DND-41 (cell line): ENCODE results near the gene NOC3L.

Experiments
- ATAC-seq: fragments of 200-7000 bp; cut with Tn5 transposase; 3 replicates; pipeline ENCODE4 v1.9.1; 2021; ENCODE audit warnings: low read depth; ENCODE audit not compliant: insufficient read depth
- DNase-seq: peaks from one replicate; pipeline ENCODE4 v3.0.0-alpha.2; 2020
- H2AFZ ChIP-seq: 2 replicates; pipeline ENCODE4 v1.6.0; 2012; ENCODE audit warnings: low read depth, low read length
- H3K27ac ChIP-seq: 2 replicates; pipeline ENCODE4 v1.5.1; 2012; ENCODE audit warnings: low read length, inconsistent platforms
- H3K27me3 ChIP-seq: fragments of 200-600 bp; sonication (generic); 2 replicates; pipeline ENCODE4 v1.6.0; 2012; ENCODE audit warnings: low read length, mild to moderate bottlenecking, inconsistent platforms; ENCODE audit not compliant: insufficient read depth, poor library complexity
- H3K36me3 ChIP-seq: 2 replicates; pipeline ENCODE4 v1.5.1; 2012; ENCODE audit warnings: low read length, inconsistent platforms; ENCODE audit not compliant: insufficient read depth
- H3K4me1 ChIP-seq: 2 replicates; pipeline ENCODE4 v1.5.1; 2012; ENCODE audit warnings: mild to moderate bottlenecking, low read length; ENCODE audit not compliant: insufficient read depth
- H3K4me2 ChIP-seq: 2 replicates; pipeline ENCODE4 v1.6.0; 2012; ENCODE audit warnings: mild to moderate bottlenecking, moderate library complexity, low read length, inconsistent platforms; ENCODE audit not compliant: insufficient read depth
- H3K4me3 ChIP-seq, 2 experiments: fragments of 200-600 bp in 1 of 2; shearing (Covaris generic) in 1 of 2; 2 replicates each; pipeline ENCODE4 v1.5.1; 2012 to 2016; ENCODE audit warnings: inconsistent platforms in 2 of 2, low read length in 2 of 2, mild to moderate bottlenecking in 2 of 2, low read depth in 1 of 2, moderate library complexity in 1 of 2
- H3K79me2 ChIP-seq: 2 replicates; pipeline ENCODE4 v1.6.0; 2012; ENCODE audit warnings: low read length, inconsistent platforms; ENCODE audit not compliant: insufficient read depth
- H3K9ac ChIP-seq: 2 replicates; pipeline ENCODE4 v1.6.0; 2012; ENCODE audit warnings: low read depth, mild to moderate bottlenecking, inconsistent platforms, low read length, moderate library complexity
- H3K9me3 ChIP-seq: 2 replicates; pipeline ENCODE4 v1.5.1; 2012; ENCODE audit warnings: low read length, moderate library complexity, mild to moderate bottlenecking, inconsistent platforms; ENCODE audit not compliant: insufficient read depth, severe bottlenecking
- H4K20me1 ChIP-seq: 2 replicates; pipeline ENCODE4 v1.6.0; 2012; ENCODE audit warnings: low read length; ENCODE audit not compliant: insufficient read depth
- EZH2 ChIP-seq: IDR thresholded peaks from 3 replicates; pipeline ENCODE4 v1.6.1; 2012; ENCODE audit warnings: borderline replicate concordance, low read depth, mild to moderate bottlenecking, moderate library complexity, low read length, inconsistent platforms; ENCODE audit not compliant: severe bottlenecking
- TF ChIP-seq, protein P1 (sequence below): IDR thresholded peaks from 2 replicates; pipeline ENCODE4 v1.5.1; 2012; ENCODE audit warnings: borderline replicate concordance, low read length, moderate library complexity, mild to moderate bottlenecking; ENCODE audit not compliant: poor library complexity, severe bottlenecking; ENCODE audit errors: extremely low read depth

Gene NOC3L

GRCh38 chr10:94409021-94409657 lies 46.4 kb upstream of the NOC3L start:
- ATAC-seq, result no peak
- DNase-seq, result no peak
- no peaks in the 10 kb centered on the region for H3K4me1 ChIP-seq

DNA sequence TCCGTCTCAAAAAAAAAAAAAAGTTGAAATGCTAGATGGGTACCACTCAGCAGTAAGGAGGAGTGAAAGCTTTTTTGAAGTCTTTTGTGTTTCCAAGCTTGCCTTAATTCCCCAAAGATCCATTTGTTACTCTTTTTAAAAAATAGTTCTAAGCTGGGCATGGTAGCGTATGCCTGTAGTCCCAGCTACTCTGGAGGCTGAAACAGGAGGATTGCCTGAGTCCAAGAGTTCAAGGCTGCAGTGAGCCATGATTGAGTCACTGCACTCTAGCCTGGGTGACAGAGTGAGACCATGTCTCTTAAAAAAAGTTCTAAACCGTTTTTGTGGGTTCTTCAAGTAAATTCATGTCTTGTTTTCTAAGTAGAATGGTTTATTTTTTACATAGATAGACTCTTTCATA lies 44.9 kb upstream of the NOC3L start:
- H3K4me2 ChIP-seq, result no peak overlapping the region

More at GRCh38 chr10:94409021-94409657, 46.4 kb upstream of the NOC3L start:
- Histone ChIP-seq H3K36me3 (no peaks in the 10 kb centered on the region), H3K9ac (no peak overlapping the region), H3K4me2 (no peak overlapping the region), H3K4me3 (no peak overlapping the region), H3K27me3 (peaks cover 12% of the 10 kb centered on the region), H3K9me3 (no peaks in the 10 kb centered on the region), H2AFZ (no peak overlapping the region), H3K79me2 (no peaks in the 10 kb centered on the region), H3K27ac (no peak overlapping the region), H4K20me1 (no peaks in the 10 kb centered on the region)
- TF ChIP-seq EZH2, result no peak
- TF ChIP-seq, protein P1, sequence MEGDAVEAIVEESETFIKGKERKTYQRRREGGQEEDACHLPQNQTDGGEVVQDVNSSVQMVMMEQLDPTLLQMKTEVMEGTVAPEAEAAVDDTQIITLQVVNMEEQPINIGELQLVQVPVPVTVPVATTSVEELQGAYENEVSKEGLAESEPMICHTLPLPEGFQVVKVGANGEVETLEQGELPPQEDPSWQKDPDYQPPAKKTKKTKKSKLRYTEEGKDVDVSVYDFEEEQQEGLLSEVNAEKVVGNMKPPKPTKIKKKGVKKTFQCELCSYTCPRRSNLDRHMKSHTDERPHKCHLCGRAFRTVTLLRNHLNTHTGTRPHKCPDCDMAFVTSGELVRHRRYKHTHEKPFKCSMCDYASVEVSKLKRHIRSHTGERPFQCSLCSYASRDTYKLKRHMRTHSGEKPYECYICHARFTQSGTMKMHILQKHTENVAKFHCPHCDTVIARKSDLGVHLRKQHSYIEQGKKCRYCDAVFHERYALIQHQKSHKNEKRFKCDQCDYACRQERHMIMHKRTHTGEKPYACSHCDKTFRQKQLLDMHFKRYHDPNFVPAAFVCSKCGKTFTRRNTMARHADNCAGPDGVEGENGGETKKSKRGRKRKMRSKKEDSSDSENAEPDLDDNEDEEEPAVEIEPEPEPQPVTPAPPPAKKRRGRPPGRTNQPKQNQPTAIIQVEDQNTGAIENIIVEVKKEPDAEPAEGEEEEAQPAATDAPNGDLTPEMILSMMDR, result no peak

GRCh38 chr10:94405406-94405805 lies 42.7 kb upstream of the NOC3L start:
- TF ChIP-seq EZH2, result no peak
- TF ChIP-seq, protein P1, result no peak
- H3K9ac ChIP-seq, result no peak overlapping the region
- no peak for ATAC-seq
- peaks cover 3% of the 10 kb centered on the region for H3K9me3 ChIP-seq
- H3K27me3 ChIP-seq, result peaks cover 10% of the 10 kb centered on the region
- no peak overlapping the region for H3K4me2 ChIP-seq
- no peak overlapping the region for H3K4me3 ChIP-seq
- H3K4me1 ChIP-seq, result no peaks in the 10 kb centered on the region
- H3K36me3 ChIP-seq, result no peaks in the 10 kb centered on the region
- no peaks in the 10 kb centered on the region for H3K79me2 ChIP-seq
- H4K20me1 ChIP-seq, result no peaks in the 10 kb centered on the region
- H2AFZ ChIP-seq, result no peak overlapping the region
- H3K27ac ChIP-seq, result no peak overlapping the region
- no peak for DNase-seq

More for the DNA sequence above, 44.9 kb upstream of the NOC3L start:
- no peak for ATAC-seq
- Histone ChIP-seq H3K9me3 (peaks cover 1% of the 10 kb centered on the region), H3K79me2 (no peaks in the 10 kb centered on the region), H2AFZ (no peak overlapping the region), H3K9ac (no peak overlapping the region), H4K20me1 (no peaks in the 10 kb centered on the region), H3K27ac (no peak overlapping the region), H3K4me1 (no peaks in the 10 kb centered on the region), H3K36me3 (no peaks in the 10 kb centered on the region), H3K4me3 (no peak overlapping the region), H3K27me3 (peaks cover 12% of the 10 kb centered on the region)
- DNase-seq, result no peak
- no peak for TF ChIP-seq EZH2
- TF ChIP-seq, protein P1, result no peak
